B cell (primary cell): ENCODE measurements around the gene LMO7.

ENCODE experiments used
- EZH2 ChIP-seq: IDR thresholded peaks from 2 replicates; pipeline ENCODE4 v1.6.1; 2012; ENCODE audit warnings: borderline replicate concordance, low read depth, mild to moderate bottlenecking, moderate library complexity, low read length; ENCODE audit not compliant: insufficient read depth, poor library complexity, severe bottlenecking
- TF ChIP-seq, protein P1 (sequence below): fragments of 200-600 bp; IDR thresholded peaks from one replicate; pipeline ENCODE4 v1.8.0; 2022; ENCODE audit warnings: antibody characterized with exemption, mild to moderate bottlenecking

DNA sequence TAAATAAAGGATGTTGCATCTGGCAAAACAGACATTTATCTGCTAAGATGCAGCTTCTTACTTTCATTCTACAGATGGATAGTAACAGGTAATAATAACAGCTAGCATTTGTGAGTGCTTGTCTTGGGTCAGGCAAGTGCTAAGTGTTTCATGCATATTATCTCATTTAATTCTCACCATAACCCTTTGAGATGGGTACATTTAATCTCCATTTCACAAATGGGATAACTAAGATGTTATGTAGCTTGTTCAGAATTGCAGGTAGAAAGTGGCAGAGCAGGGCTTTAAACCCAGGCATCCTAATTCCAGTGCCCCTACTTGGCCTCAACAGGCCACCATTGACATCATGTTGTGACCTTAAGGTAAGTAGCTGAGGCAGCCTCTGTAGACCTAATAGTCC is 69.8 kb downstream of the LMO7 start:
- TF ChIP-seq, protein P1, sequence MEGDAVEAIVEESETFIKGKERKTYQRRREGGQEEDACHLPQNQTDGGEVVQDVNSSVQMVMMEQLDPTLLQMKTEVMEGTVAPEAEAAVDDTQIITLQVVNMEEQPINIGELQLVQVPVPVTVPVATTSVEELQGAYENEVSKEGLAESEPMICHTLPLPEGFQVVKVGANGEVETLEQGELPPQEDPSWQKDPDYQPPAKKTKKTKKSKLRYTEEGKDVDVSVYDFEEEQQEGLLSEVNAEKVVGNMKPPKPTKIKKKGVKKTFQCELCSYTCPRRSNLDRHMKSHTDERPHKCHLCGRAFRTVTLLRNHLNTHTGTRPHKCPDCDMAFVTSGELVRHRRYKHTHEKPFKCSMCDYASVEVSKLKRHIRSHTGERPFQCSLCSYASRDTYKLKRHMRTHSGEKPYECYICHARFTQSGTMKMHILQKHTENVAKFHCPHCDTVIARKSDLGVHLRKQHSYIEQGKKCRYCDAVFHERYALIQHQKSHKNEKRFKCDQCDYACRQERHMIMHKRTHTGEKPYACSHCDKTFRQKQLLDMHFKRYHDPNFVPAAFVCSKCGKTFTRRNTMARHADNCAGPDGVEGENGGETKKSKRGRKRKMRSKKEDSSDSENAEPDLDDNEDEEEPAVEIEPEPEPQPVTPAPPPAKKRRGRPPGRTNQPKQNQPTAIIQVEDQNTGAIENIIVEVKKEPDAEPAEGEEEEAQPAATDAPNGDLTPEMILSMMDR = no peak
- TF ChIP-seq EZH2 = no peak
